Measurements from ENCODE around the gene ZBTB14.

The ZBTB14 gene

GRCh38 chr18:5286525-5286924, 9.0 kb downstream of the ZBTB14 start:
- no peak overlapping the region for H3K27ac ChIP-seq
- no peak overlapping the region for H3K4me3 ChIP-seq (ENCODE audit: low read depth, low read length)
- DNase-seq, result no peak
- in situ Hi-C loops (cut with HindIII; ENCODE audit: low pct_ligation_motif_present, low sequenced_read_pairs), result no loop called here
- no peak for TF ChIP-seq CTCF (IDR thresholded peaks at IDR 0.05; ENCODE audit: low read depth, low read length, missing control alignments)
- H3K36me3 ChIP-seq (replicated peaks), result peaks cover 2% of the 10 kb centered on the region
- H3K27me3 ChIP-seq (replicated peaks), result no peaks in the 10 kb centered on the region

GRCh38 chr18:5285326-5285725, 10.2 kb downstream of the ZBTB14 start:
- in situ Hi-C loops (cut with HindIII; ENCODE audit: low pct_ligation_motif_present, low sequenced_read_pairs), result no loop called here
- no peaks in the 10 kb centered on the region for H3K36me3 ChIP-seq (replicated peaks)
- H3K27ac ChIP-seq, result no peak overlapping the region
- TF ChIP-seq CTCF (IDR thresholded peaks at IDR 0.05; ENCODE audit: low read depth, low read length, missing control alignments), result no peak
- H3K27me3 ChIP-seq (replicated peaks), result no peaks in the 10 kb centered on the region
- no peak overlapping the region for H3K4me3 ChIP-seq (ENCODE audit: low read depth, low read length)
- no peak for DNase-seq

GRCh38 chr18:5284808-5285207, 10.7 kb downstream of the ZBTB14 start:
- no peak overlapping the region for H3K4me3 ChIP-seq (ENCODE audit: low read depth, low read length)
- in situ Hi-C loops (cut with HindIII; ENCODE audit: low pct_ligation_motif_present, low sequenced_read_pairs), result no loop called here
- no peak overlapping the region for H3K27ac ChIP-seq
- no peaks in the 10 kb centered on the region for H3K27me3 ChIP-seq (replicated peaks)
- no peak for TF ChIP-seq CTCF (IDR thresholded peaks at IDR 0.05; ENCODE audit: low read depth, low read length, missing control alignments)
- no peak for DNase-seq
- no peaks in the 10 kb centered on the region for H3K36me3 ChIP-seq (replicated peaks)

GRCh38 chr18:5282770-5283169, 12.8 kb downstream of the ZBTB14 start:
- DNase-seq, result no peak
- Histone ChIP-seq H3K36me3 (replicated peaks) (no peaks in the 10 kb centered on the region), H3K27me3 (replicated peaks) (no peaks in the 10 kb centered on the region), H3K4me3 (ENCODE audit: low read depth, low read length) (no peak overlapping the region), H3K27ac (no peak overlapping the region)
- no peak for TF ChIP-seq CTCF (IDR thresholded peaks at IDR 0.05; ENCODE audit: low read depth, low read length, missing control alignments)
- in situ Hi-C loops (cut with HindIII; ENCODE audit: low pct_ligation_motif_present, low sequenced_read_pairs), result no loop called here

- Histone ChIP-seq H3K36me3 (replicated peaks) (no peaks in the 10 kb centered on the region), H3K4me3 (ENCODE audit: low read depth, low read length) (no peak overlapping the region), H3K27me3 (replicated peaks) (no peaks in the 10 kb centered on the region), H3K27ac (no peak overlapping the region)
- TF ChIP-seq CTCF (IDR thresholded peaks at IDR 0.05; ENCODE audit: low read depth, low read length, missing control alignments), result no peak
- no peak for DNase-seq
- in situ Hi-C loops (cut with HindIII; ENCODE audit: low pct_ligation_motif_present, low sequenced_read_pairs), result no loop called here
Measured at GRCh38 chr18:5276947-5277346, 18.6 kb downstream of the ZBTB14 start.

- H3K27ac ChIP-seq, result no peak overlapping the region
- H3K36me3 ChIP-seq (replicated peaks), result no peaks in the 10 kb centered on the region
- H3K4me3 ChIP-seq (ENCODE audit: low read depth, low read length), result no peak overlapping the region
- DNase-seq, result no peak
- in situ Hi-C loops (cut with HindIII; ENCODE audit: low pct_ligation_motif_present, low sequenced_read_pairs), result no loop called here
- no peak for TF ChIP-seq CTCF (IDR thresholded peaks at IDR 0.05; ENCODE audit: low read depth, low read length, missing control alignments)
- no peaks in the 10 kb centered on the region for H3K27me3 ChIP-seq (replicated peaks)
Measured at GRCh38 chr18:5275872-5276271, 19.7 kb downstream of the ZBTB14 start.

Data from brain microvascular endothelial cell (primary cell).